ENCODE data around the gene ZNF182.
"Not testable (repeated sequence)": the region's sequence is repeated elsewhere in the genome, so short reads cannot be mapped to it uniquely, and the experiment has no call there.

DNA sequence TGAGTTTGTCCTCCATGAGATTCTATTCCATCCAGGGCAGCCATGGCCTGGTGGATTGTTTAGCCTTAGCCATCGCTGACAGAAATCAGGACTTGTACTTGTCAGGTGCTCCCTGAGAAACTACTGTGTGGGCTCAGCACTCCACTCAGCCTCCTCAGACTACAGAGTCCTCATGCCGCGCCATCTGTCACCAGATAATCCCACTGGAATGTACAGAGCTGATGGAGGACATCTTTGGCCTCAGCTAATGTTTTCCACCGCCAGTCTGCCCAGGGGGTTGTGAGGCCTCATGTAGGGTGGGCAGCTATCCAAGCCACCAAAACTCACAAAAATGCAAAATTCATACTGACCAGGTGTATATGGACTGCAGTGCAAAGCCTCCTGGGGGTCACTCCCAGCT lies 45.6 kb downstream of the ZNF182 start:
- TF ChIP-seq, protein P1, sequence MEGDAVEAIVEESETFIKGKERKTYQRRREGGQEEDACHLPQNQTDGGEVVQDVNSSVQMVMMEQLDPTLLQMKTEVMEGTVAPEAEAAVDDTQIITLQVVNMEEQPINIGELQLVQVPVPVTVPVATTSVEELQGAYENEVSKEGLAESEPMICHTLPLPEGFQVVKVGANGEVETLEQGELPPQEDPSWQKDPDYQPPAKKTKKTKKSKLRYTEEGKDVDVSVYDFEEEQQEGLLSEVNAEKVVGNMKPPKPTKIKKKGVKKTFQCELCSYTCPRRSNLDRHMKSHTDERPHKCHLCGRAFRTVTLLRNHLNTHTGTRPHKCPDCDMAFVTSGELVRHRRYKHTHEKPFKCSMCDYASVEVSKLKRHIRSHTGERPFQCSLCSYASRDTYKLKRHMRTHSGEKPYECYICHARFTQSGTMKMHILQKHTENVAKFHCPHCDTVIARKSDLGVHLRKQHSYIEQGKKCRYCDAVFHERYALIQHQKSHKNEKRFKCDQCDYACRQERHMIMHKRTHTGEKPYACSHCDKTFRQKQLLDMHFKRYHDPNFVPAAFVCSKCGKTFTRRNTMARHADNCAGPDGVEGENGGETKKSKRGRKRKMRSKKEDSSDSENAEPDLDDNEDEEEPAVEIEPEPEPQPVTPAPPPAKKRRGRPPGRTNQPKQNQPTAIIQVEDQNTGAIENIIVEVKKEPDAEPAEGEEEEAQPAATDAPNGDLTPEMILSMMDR (IDR thresholded peaks at IDR 0.05; ENCODE audit: low read depth, low read length, missing input control) = not testable (repeated sequence)
- TF ChIP-seq GABPA (IDR thresholded peaks at IDR 0.05 in 1 of 2, conservative IDR thresholded peaks at IDR 0.05 in 1 of 2); RAD21 (IDR thresholded peaks at IDR 0.05); JUND (IDR thresholded peaks at IDR 0.05); EGR1 (IDR thresholded peaks at IDR 0.05; ENCODE audit: low read depth in 2 of 2): not testable (repeated sequence)
- TF ChIP-seq, protein P2, sequence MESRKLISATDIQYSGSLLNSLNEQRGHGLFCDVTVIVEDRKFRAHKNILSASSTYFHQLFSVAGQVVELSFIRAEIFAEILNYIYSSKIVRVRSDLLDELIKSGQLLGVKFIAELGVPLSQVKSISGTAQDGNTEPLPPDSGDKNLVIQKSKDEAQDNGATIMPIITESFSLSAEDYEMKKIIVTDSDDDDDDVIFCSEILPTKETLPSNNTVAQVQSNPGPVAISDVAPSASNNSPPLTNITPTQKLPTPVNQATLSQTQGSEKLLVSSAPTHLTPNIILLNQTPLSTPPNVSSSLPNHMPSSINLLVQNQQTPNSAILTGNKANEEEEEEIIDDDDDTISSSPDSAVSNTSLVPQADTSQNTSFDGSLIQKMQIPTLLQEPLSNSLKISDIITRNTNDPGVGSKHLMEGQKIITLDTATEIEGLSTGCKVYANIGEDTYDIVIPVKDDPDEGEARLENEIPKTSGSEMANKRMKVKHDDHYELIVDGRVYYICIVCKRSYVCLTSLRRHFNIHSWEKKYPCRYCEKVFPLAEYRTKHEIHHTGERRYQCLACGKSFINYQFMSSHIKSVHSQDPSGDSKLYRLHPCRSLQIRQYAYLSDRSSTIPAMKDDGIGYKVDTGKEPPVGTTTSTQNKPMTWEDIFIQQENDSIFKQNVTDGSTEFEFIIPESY (IDR thresholded peaks at IDR 0.05) = not testable (repeated sequence)
